ENCODE measurements around the gene FAM131C.

FAM131C gene

GRCh38 chr1:16116002-16116401, 42.6 kb upstream of the FAM131C start:
- Histone ChIP-seq H3K27me3 (no peaks in the 10 kb centered on the region), H3K4me3 (no peak overlapping the region), H3K27ac (no peak overlapping the region), H3K4me1 (peaks cover 0 to 12% (median 0%) of the 10 kb centered on the region in 4 donors), H3K9me3 (no peaks in the 10 kb centered on the region), H3K36me3 (no peaks in the 10 kb centered on the region)
- no peak for DNase-seq
- no peak for TF ChIP-seq CTCF (IDR thresholded peaks at IDR 0.05)
- intact Hi-C loops (cut with DNase I; ENCODE audit: low total_unique reads) = no loop called here

DNA sequence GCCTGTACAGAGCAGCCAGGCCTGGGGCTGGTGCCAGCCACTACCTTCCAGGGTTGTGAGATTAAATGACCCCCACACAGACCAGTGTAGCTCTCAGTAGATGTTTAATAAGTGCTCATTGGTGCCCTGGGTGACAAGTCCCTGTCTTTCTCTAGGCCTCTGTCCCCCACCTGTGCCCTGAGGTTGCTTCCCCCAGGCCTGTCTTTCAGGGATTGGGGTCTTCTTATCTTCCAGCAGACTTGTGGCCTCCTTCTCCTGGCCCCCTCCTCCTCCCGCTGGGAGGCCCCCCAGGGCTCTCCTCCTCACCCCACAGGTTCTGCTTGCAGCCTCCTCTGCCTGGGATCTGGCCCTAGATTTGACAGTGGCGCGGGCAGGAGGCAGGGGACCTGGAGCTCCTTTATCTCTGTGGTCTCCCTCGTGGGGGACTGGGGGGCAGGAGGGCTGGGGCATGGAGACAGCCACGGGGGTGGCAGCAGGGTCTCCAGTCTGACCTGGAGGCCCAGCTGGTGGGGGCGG, 42.1 kb upstream of the FAM131C start:
- no peak overlapping the region for H3K27ac ChIP-seq
- intact Hi-C loops (cut with DNase I; ENCODE audit: low total_unique reads) = no loop called here

DNA sequence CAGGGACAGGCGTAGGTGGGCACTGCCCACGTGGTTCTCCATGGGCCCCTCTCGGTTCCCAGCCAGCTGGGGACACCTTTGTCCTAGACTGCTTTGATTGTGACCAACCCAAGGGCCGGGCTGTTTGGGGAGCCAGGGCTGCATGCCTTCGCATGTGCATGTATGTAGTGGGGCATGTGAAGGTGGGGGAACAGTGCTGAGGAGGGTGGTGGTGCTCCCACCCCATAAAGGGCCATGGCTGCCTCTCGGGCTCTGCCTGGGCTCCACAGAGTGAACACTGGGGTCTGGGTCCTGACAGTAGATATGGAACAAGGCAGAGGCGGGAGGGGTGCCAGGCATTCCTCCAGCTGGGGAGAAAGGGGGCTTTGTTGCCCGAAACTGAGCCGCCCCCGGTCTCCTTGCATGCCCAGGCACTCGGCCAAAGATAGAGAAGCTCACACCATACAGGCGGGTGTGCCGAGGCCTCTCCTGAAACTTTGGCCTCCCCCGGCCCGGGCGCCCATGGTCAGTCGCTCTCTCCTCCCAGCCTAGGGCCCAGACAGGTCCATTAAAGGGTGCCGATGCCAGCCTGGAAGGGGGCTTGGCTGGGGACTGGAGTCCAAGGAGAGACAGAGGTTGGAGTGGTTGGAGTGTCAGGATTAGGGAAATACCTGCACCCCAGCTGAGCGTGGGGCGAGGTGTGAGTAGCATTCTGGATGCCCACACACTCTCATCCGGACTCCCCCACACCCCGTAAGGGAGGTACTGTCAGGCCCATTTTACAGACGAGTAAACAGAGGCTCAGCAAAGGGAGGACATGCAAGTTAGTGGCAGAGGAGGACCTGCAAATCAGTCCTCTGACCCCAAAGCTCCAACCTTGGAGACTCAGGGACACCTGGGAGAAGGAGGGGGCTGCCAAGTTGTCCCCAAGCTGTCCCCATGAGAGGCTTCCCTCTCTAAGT, 41.3 kb upstream of the FAM131C start:
- H3K27ac ChIP-seq = no peak overlapping the region
- no peaks in the 10 kb centered on the region for H3K36me3 ChIP-seq
- intact Hi-C loops (cut with DNase I; ENCODE audit: low total_unique reads) = no loop called here
- no peak for DNase-seq
- H3K4me1 ChIP-seq = peaks cover 0 to 12% (median 0%) of the 10 kb centered on the region in 4 donors
- H3K27me3 ChIP-seq = no peaks in the 10 kb centered on the region
- TF ChIP-seq CTCF (IDR thresholded peaks at IDR 0.05) = no peak
- no peaks in the 10 kb centered on the region for H3K9me3 ChIP-seq
- H3K4me3 ChIP-seq = no peak overlapping the region

More for the DNA sequence above, 42.1 kb upstream of the FAM131C start:
- Histone ChIP-seq H3K27me3 (no peaks in the 10 kb centered on the region), H3K4me3 (no peak overlapping the region), H3K4me1 (peaks cover 0 to 12% (median 0%) of the 10 kb centered on the region in 4 donors), H3K9me3 (no peaks in the 10 kb centered on the region), H3K36me3 (no peaks in the 10 kb centered on the region)
- DNase-seq = no peak
- no peak for TF ChIP-seq CTCF (IDR thresholded peaks at IDR 0.05)

DNA sequence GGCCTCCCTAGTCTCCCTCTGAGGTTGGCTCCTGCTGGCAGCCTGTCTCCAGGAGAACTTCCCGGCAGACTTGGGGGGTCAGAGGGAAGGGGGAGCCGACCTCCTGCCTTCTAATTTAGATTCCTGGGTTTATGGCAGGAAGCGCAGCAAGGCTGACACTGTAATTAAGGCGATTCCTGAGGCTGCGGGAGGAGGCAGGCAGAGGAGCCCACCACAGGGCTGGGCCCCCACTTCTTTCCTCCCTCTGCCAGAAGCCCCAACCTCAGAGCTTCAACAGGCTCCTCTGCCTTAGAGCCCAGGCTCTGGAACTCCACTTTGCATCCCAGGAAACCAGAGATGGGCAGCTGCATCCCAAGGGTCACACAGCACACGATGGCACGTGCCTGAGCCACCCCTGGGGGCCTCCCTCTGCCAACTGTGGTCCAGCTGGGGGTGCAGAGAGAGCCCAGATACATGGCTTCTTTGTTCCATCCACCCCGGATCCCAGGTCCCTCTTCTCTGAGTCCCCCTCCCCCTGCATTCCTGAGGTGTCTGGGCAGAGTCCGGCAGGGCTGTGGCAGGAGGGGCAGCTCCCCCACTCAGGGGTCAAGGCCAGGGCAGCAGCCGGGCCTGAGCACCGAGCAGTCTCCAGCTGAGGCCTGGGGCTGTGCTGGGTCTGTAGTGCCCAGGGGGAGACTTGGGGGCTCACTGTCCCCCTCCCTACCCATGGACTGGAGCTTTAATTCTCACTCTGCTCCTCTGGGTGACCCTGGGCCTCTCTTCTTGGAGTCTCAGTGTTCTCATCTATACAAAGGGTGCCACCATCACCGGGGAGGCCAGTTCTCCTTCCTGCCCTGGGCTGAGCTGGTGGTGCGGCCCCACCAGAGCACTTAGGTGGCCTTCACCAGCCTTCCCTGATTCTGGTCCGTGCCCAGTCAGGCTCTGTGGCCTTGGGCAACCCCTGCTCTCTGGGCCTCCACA, 39.4 kb upstream of the FAM131C start:
- Histone ChIP-seq H3K4me3 (no peak overlapping the region), H3K27ac (peak overlapping the region in 1 of 2 donors; percentile 17), H3K27me3 (no peaks in the 10 kb centered on the region), H3K36me3 (no peaks in the 10 kb centered on the region), H3K4me1 (peaks cover 0 to 12% (median 0%) of the 10 kb centered on the region in 4 donors), H3K9me3 (peaks cover 0 to 11% (median 5%) of the 10 kb centered on the region in 3 donors)
- DNase-seq = no peak
- TF ChIP-seq CTCF (IDR thresholded peaks at IDR 0.05) = no peak
- intact Hi-C loops (cut with DNase I; ENCODE audit: low total_unique reads) = no loop called here

Measured in tibial artery (tissue), 4 donors.